K562 (cell line): ENCODE measurements around the gene IL1F10. TPM values are rescaled to one million over a fixed set of nuclear protein-coding genes. Genes with fewer than 3 reads are reported as not detected.

Experiments used
- FOXK2 ChIP-seq, 2 experiments: fragments of 450-650 bp; IDR thresholded peaks in 1 of 2; conservative IDR thresholded peaks in 1 of 2; 2 replicates each; pipeline ENCODE4 v1.6.1; 2016; ENCODE audit warnings: low read depth in 2 of 2, mild to moderate bottlenecking in 1 of 2
- GTF2A2 ChIP-seq: IDR thresholded peaks from 2 replicates; pipeline ENCODE4 v1.6.1; 2016; ENCODE audit warnings: mild to moderate bottlenecking, missing genetic modification characterization, missing compliant biosample characterization
- HNRNPL ChIP-seq: fragments of 200-400 bp; formaldehyde crosslinking; IDR thresholded peaks from 2 replicates; pipeline ENCODE4 v1.6.1; 2017; ENCODE audit warnings: low read depth, mild to moderate bottlenecking, low read length
- HSF4 ChIP-seq: fragments of 250-450 bp; sonication (Bioruptor Pico); IDR thresholded peaks from 2 replicates; pipeline ENCODE4 v2.1.2; 2022; ENCODE audit warnings: mild to moderate bottlenecking, moderate library complexity, borderline replicate concordance
- KAT8 ChIP-seq: fragments of 450-650 bp; IDR thresholded peaks from 2 replicates; pipeline ENCODE4 v1.6.1; 2016; ENCODE audit warnings: low read depth, mild to moderate bottlenecking
- KLF16 ChIP-seq: IDR thresholded peaks from 2 replicates; pipeline ENCODE4 v1.6.1; 2016; ENCODE audit warnings: antibody characterized with exemption
- MECOM ChIP-seq: fragments of 250-450 bp; sonication (Bioruptor Pico); IDR thresholded peaks from 2 replicates; pipeline ENCODE4 v1.8.0; 2022; ENCODE audit warnings: inconsistent platforms
- MYBL2 ChIP-seq, 2 experiments: fragments of 450-650 bp in 1 of 2; sonication (generic) in 1 of 2; formaldehyde crosslinking in 1 of 2; IDR thresholded peaks; 2 replicates each; pipeline versions ENCODE4 v1.6.1 to v1.8.1; 2017 to 2022; ENCODE audit warnings: borderline replicate concordance in 1 of 2, inconsistent platforms in 1 of 2, low read depth in 1 of 2, mild to moderate bottlenecking in 1 of 2, missing genetic modification reagents in 1 of 2, moderate library complexity in 1 of 2
- MYNN ChIP-seq, 2 experiments: sonication (generic); formaldehyde crosslinking in 1 of 2; IDR thresholded peaks; 2 replicates each; pipeline versions ENCODE4 v1.5.0 to v1.6.1; 2016 to 2020; ENCODE audit warnings: antibody characterized with exemption in 1 of 2, missing genetic modification reagents in 1 of 2
- PTBP1 ChIP-seq: fragments of 200-400 bp; formaldehyde crosslinking; IDR thresholded peaks from 2 replicates; pipeline ENCODE4 v1.6.1; 2017; ENCODE audit warnings: low read depth, low read length
- RBM25 ChIP-seq: fragments of 200-400 bp; formaldehyde crosslinking; IDR thresholded peaks from 2 replicates; pipeline ENCODE4 v1.6.1; 2018; ENCODE audit warnings: low read length, low read depth, moderate library complexity; ENCODE audit not compliant: severe bottlenecking
- SRSF7 ChIP-seq: fragments of 200-400 bp; formaldehyde crosslinking; optimal IDR thresholded peaks from 2 replicates; pipeline ENCODE3; 2017; ENCODE audit warnings: mild to moderate bottlenecking, low read depth, low read length
- TAF15 ChIP-seq: fragments of 200-400 bp; formaldehyde crosslinking; IDR thresholded peaks from 2 replicates; pipeline ENCODE4 v1.6.1; 2017; ENCODE audit warnings: mild to moderate bottlenecking, low read depth, low read length, moderate library complexity
- TCF7L2 ChIP-seq: fragments of 150-350 bp; IDR thresholded peaks from 2 replicates; pipeline ENCODE4 v1.6.1; 2016; ENCODE audit warnings: low read depth, mild to moderate bottlenecking, low read length, moderate library complexity
- TEAD2 ChIP-seq: fragments of 450-650 bp; IDR thresholded peaks from 2 replicates; pipeline ENCODE4 v1.6.1; 2016; ENCODE audit warnings: missing genetic modification characterization, control low read depth, missing compliant biosample characterization
- ZNF3 ChIP-seq: fragments of 250-450 bp; sonication (Bioruptor Pico); IDR thresholded peaks from 2 replicates; pipeline ENCODE4 v1.5.0; 2021; ENCODE audit warnings: mild to moderate bottlenecking, moderate library complexity
- ZNF316 ChIP-seq: fragments of 450-650 bp; IDR thresholded peaks from 2 replicates; pipeline ENCODE4 v1.6.1; 2016
- ZNF324 ChIP-seq: fragments of 250-450 bp; sonication (Bioruptor Pico); IDR thresholded peaks from 2 replicates; pipeline ENCODE4 v1.4.0; 2020; ENCODE audit warnings: mild to moderate bottlenecking
- polyA plus RNA-seq, 8 experiments: library from polyadenylated mRNA; depleted of rRNA in 4 of 8; stranded (reverse) in 5 of 8; unstranded in 3 of 8; fragments of >200 nt; fragmentation: Nextera tagmentation in 2 of 8; fragmentation: Illumina TruSeq in 1 of 8; extraction: Ambion mirVana in 2 of 8; extraction: Trizol in 1 of 8; gene quantifications; 2 replicates each; pipeline versions ENCODE4 v1.2.1 to v1.2.3, GENCODE V29; 2011 to 2014; ENCODE audit warnings: inconsistent platforms in 1 of 8, missing spikeins in 1 of 8
- total RNA-seq, 7 experiments: library from RNA; depleted of rRNA in 6 of 7; stranded (reverse); fragments of >200 nt in 6 of 7; fragmentation: Illumina TruSeq in 2 of 7; extraction: Trizol in 2 of 7; gene quantifications; 2 replicates each; pipeline versions ENCODE4 v1.2.1 to v1.2.3, GENCODE V29; 2011 to 2021; ENCODE audit warnings: low replicate concordance in 1 of 7
- TF ChIP-seq, protein P1 (sequence below): fragments of 150-350 bp; IDR thresholded peaks from 2 replicates; pipeline ENCODE4 v1.6.1; 2014; ENCODE audit warnings: low read depth, mild to moderate bottlenecking, low read length, borderline replicate concordance
- TF ChIP-seq, protein P2 (sequence below): fragments of 250-450 bp; sonication (Bioruptor Pico); IDR thresholded peaks from 2 replicates; pipeline ENCODE4 v1.5.0; 2021; ENCODE audit warnings: mild to moderate bottlenecking, borderline replicate concordance
- TF ChIP-seq, protein P3 (sequence below), 2 experiments: IDR thresholded peaks; 2 replicates each; pipeline ENCODE4 v1.6.1; 2012; ENCODE audit warnings: improper control_type of control experiment in 2 of 2, low read depth in 2 of 2, low read length in 2 of 2, borderline replicate concordance in 1 of 2

The IL1F10 gene
- total and polyA plus RNA-seq, 9 of the 15 experiments (the other 6 are each of a cell fraction or from before 2014, with no cell fraction given): not detected

DNA sequence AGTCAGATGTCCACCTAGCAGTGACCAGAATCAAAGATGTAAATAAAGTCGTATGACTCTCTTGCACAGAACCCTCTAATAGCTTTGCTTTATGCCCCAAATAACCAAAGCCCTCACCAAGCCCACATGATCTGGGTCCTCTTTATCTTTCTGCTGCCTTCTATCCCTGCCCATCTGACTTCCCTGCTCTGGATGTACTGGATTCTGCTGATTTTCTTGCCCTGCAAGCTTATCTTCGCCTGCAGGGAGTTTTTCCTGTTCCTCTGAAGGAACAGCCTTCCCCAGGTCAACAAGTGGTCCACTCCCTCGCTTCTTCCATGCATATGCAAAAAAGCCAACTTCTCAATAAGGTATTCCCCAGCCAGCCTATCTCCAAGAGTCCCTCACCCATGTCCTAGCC is 33.8 kb upstream of the IL1F10 start (continued):
- TF ChIP-seq, protein P1, sequence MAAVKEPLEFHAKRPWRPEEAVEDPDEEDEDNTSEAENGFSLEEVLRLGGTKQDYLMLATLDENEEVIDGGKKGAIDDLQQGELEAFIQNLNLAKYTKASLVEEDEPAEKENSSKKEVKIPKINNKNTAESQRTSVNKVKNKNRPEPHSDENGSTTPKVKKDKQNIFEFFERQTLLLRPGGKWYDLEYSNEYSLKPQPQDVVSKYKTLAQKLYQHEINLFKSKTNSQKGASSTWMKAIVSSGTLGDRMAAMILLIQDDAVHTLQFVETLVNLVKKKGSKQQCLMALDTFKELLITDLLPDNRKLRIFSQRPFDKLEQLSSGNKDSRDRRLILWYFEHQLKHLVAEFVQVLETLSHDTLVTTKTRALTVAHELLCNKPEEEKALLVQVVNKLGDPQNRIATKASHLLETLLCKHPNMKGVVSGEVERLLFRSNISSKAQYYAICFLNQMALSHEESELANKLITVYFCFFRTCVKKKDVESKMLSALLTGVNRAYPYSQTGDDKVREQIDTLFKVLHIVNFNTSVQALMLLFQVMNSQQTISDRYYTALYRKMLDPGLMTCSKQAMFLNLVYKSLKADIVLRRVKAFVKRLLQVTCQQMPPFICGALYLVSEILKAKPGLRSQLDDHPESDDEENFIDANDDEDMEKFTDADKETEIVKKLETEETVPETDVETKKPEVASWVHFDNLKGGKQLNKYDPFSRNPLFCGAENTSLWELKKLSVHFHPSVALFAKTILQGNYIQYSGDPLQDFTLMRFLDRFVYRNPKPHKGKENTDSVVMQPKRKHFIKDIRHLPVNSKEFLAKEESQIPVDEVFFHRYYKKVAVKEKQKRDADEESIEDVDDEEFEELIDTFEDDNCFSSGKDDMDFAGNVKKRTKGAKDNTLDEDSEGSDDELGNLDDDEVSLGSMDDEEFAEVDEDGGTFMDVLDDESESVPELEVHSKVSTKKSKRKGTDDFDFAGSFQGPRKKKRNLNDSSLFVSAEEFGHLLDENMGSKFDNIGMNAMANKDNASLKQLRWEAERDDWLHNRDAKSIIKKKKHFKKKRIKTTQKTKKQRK: no peak
- TF ChIP-seq, protein P2, sequence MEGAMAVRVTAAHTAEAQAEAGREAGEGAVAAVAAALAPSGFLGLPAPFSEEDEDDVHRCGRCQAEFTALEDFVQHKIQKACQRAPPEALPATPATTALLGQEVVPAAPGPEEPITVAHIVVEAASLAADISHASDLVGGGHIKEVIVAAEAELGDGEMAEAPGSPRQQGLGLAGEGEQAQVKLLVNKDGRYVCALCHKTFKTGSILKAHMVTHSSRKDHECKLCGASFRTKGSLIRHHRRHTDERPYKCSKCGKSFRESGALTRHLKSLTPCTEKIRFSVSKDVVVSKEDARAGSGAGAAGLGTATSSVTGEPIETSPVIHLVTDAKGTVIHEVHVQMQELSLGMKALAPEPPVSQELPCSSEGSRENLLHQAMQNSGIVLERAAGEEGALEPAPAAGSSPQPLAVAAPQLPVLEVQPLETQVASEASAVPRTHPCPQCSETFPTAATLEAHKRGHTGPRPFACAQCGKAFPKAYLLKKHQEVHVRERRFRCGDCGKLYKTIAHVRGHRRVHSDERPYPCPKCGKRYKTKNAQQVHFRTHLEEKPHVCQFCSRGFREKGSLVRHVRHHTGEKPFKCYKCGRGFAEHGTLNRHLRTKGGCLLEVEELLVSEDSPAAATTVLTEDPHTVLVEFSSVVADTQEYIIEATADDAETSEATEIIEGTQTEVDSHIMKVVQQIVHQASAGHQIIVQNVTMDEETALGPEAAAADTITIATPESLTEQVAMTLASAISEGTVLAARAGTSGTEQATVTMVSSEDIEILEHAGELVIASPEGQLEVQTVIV: no peak
- TF ChIP-seq MYNN (IDR thresholded peaks at IDR 0.05) (peak; percentile 39; the same call in 1 of the 2 replicates), MYNN (CRISPR knock-in tag; IDR thresholded peaks at IDR 0.05) (no peak), TEAD2 (tag) (no peak), PTBP1 (no peak), RBM25 (no peak), MYBL2 (IDR thresholded peaks at IDR 0.05; ENCODE audit: low read depth) (no peak), MYBL2 (CRISPR knock-in tag; IDR thresholded peaks at IDR 0.05; ENCODE audit: borderline replicate concordance) (no peak), KLF16 (peak; percentile 70; the same call in 1 of the 2 replicates), SRSF7 (no peak), GTF2A2 (tag) (no peak), ZNF324 (CRISPR knock-in tag) (peak; percentile 48; the same call in 1 of the 2 replicates), HNRNPL (no peak), HSF4 (CRISPR knock-in tag) (no peak), MECOM (0 out of 2 replicates have a peak, but pooled peaks have one; percentile 5), KAT8 (no peak), FOXK2 (conservative IDR thresholded peaks at IDR 0.05 in 1 of 2, IDR thresholded peaks at IDR 0.05 in 1 of 2; ENCODE audit: low read depth in 2 of 2) (peak; percentile 64 to 82), ZNF316 (no peak), ZNF3 (CRISPR knock-in tag) (no peak), TCF7L2 (no peak), TAF15 (no peak)
- TF ChIP-seq, protein P3, sequence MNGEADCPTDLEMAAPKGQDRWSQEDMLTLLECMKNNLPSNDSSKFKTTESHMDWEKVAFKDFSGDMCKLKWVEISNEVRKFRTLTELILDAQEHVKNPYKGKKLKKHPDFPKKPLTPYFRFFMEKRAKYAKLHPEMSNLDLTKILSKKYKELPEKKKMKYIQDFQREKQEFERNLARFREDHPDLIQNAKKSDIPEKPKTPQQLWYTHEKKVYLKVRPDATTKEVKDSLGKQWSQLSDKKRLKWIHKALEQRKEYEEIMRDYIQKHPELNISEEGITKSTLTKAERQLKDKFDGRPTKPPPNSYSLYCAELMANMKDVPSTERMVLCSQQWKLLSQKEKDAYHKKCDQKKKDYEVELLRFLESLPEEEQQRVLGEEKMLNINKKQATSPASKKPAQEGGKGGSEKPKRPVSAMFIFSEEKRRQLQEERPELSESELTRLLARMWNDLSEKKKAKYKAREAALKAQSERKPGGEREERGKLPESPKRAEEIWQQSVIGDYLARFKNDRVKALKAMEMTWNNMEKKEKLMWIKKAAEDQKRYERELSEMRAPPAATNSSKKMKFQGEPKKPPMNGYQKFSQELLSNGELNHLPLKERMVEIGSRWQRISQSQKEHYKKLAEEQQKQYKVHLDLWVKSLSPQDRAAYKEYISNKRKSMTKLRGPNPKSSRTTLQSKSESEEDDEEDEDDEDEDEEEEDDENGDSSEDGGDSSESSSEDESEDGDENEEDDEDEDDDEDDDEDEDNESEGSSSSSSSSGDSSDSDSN (IDR thresholded peaks at IDR 0.05; ENCODE audit: borderline replicate concordance in 1 of 2, low read depth in 2 of 2, low read length in 2 of 2): no peak
